Mucosa of stomach (tissue), 1 donor: ENCODE measurements around the gene SPDYE4.

Source experiments
- H3K27me3 ChIP-seq: one replicate; pipeline ENCODE4 v1.7.0; 2013; ENCODE audit warnings: mild to moderate bottlenecking, low read length; ENCODE audit not compliant: control insufficient read depth, insufficient read depth
- H3K36me3 ChIP-seq: one replicate; pipeline ENCODE4 v1.7.0; 2013; ENCODE audit warnings: low read length; ENCODE audit not compliant: control insufficient read depth, insufficient read depth
- H3K4me1 ChIP-seq: one replicate; pipeline ENCODE4 v1.7.0; 2013; ENCODE audit warnings: mild to moderate bottlenecking, low read length; ENCODE audit not compliant: control insufficient read depth, insufficient read depth
- H3K4me3 ChIP-seq: one replicate; pipeline ENCODE4 v1.7.0; 2013; ENCODE audit warnings: low read length
- H3K9ac ChIP-seq: one replicate; pipeline ENCODE4 v1.7.0; 2013; ENCODE audit warnings: mild to moderate bottlenecking, low read length, moderate library complexity
- H3K9me3 ChIP-seq: one replicate; pipeline ENCODE4 v1.7.0; 2013; ENCODE audit warnings: mild to moderate bottlenecking, low read length, moderate library complexity; ENCODE audit not compliant: control insufficient read depth
- donor health status: Pancreatic carcinoma.

Gene SPDYE4

GRCh38 chr17:8776248-8776647 is 17.9 kb upstream of the SPDYE4 start:
- Histone ChIP-seq H3K4me1 (no peaks in the 10 kb centered on the region), H3K36me3 (no peaks in the 10 kb centered on the region), H3K4me3 (no peak overlapping the region), H3K9ac (no peak overlapping the region), H3K27me3 (no peaks in the 10 kb centered on the region), H3K9me3 (no peaks in the 10 kb centered on the region)

GRCh38 chr17:8766731-8767130 is 8.4 kb upstream of the SPDYE4 start:
- no peak overlapping the region for H3K9ac ChIP-seq
- H3K4me1 ChIP-seq = no peaks in the 10 kb centered on the region
- H3K4me3 ChIP-seq = no peak overlapping the region
- no peaks in the 10 kb centered on the region for H3K36me3 ChIP-seq
- H3K9me3 ChIP-seq = no peaks in the 10 kb centered on the region
- H3K27me3 ChIP-seq = peaks cover 3% of the 10 kb centered on the region

GRCh38 chr17:8762012-8762411 is 3.7 kb upstream of the SPDYE4 start:
- Histone ChIP-seq H3K9ac (no peak overlapping the region), H3K36me3 (no peaks in the 10 kb centered on the region), H3K4me1 (no peaks in the 10 kb centered on the region), H3K9me3 (no peaks in the 10 kb centered on the region), H3K4me3 (no peak overlapping the region), H3K27me3 (no peaks in the 10 kb centered on the region)

- H3K27me3 ChIP-seq = no peaks in the 10 kb centered on the region
- H3K36me3 ChIP-seq = no peaks in the 10 kb centered on the region
- H3K4me3 ChIP-seq = no peak overlapping the region
- H3K4me1 ChIP-seq = no peaks in the 10 kb centered on the region
- H3K9ac ChIP-seq = no peak overlapping the region
- H3K9me3 ChIP-seq = no peaks in the 10 kb centered on the region
Observed at GRCh38 chr17:8757189-8757588, 1.2 kb downstream of the SPDYE4 start.

GRCh38 chr17:8755590-8756255 is 2.6 kb downstream of the SPDYE4 start:
- no peak overlapping the region for H3K9ac ChIP-seq
- no peaks in the 10 kb centered on the region for H3K9me3 ChIP-seq
- no peaks in the 10 kb centered on the region for H3K36me3 ChIP-seq
- no peaks in the 10 kb centered on the region for H3K4me1 ChIP-seq
- no peaks in the 10 kb centered on the region for H3K27me3 ChIP-seq
- no peak overlapping the region for H3K4me3 ChIP-seq

GRCh38 chr17:8754890-8755289 is 3.5 kb downstream of the SPDYE4 start:
- Histone ChIP-seq H3K9ac (no peak overlapping the region), H3K9me3 (no peaks in the 10 kb centered on the region), H3K36me3 (no peaks in the 10 kb centered on the region), H3K27me3 (no peaks in the 10 kb centered on the region), H3K4me1 (no peaks in the 10 kb centered on the region), H3K4me3 (no peak overlapping the region)

GRCh38 chr17:8753976-8754440 is 4.3 kb downstream of the SPDYE4 start:
- H3K36me3 ChIP-seq = no peaks in the 10 kb centered on the region
- no peaks in the 10 kb centered on the region for H3K27me3 ChIP-seq
- no peaks in the 10 kb centered on the region for H3K4me1 ChIP-seq
- H3K9ac ChIP-seq = no peak overlapping the region
- no peak overlapping the region for H3K4me3 ChIP-seq
- H3K9me3 ChIP-seq = no peaks in the 10 kb centered on the region

GRCh38 chr17:8753136-8753975 is 5.0 kb downstream of the SPDYE4 start:
- Histone ChIP-seq H3K9me3 (no peaks in the 10 kb centered on the region), H3K9ac (no peak overlapping the region), H3K4me1 (no peaks in the 10 kb centered on the region), H3K36me3 (no peaks in the 10 kb centered on the region), H3K27me3 (no peaks in the 10 kb centered on the region), H3K4me3 (no peak overlapping the region)

GRCh38 chr17:8749616-8750015 is 8.7 kb downstream of the SPDYE4 start:
- no peak overlapping the region for H3K4me3 ChIP-seq
- peaks cover 6% of the 10 kb centered on the region for H3K4me1 ChIP-seq
- no peaks in the 10 kb centered on the region for H3K36me3 ChIP-seq
- no peaks in the 10 kb centered on the region for H3K9me3 ChIP-seq
- H3K27me3 ChIP-seq = peaks cover 4% of the 10 kb centered on the region
- no peak overlapping the region for H3K9ac ChIP-seq

- peaks cover 4% of the 10 kb centered on the region for H3K27me3 ChIP-seq
- H3K36me3 ChIP-seq = no peaks in the 10 kb centered on the region
- no peak overlapping the region for H3K4me3 ChIP-seq
- peaks cover 6% of the 10 kb centered on the region for H3K4me1 ChIP-seq
- H3K9ac ChIP-seq = no peak overlapping the region
- no peaks in the 10 kb centered on the region for H3K9me3 ChIP-seq
Observed at GRCh38 chr17:8747742-8748141, 10.6 kb downstream of the SPDYE4 start.

- Histone ChIP-seq H3K4me1 (peaks cover 6% of the 10 kb centered on the region), H3K9ac (no peak overlapping the region), H3K4me3 (peak overlapping the region; percentile 46), H3K36me3 (no peaks in the 10 kb centered on the region), H3K27me3 (peaks cover 4% of the 10 kb centered on the region), H3K9me3 (no peaks in the 10 kb centered on the region)
Observed at GRCh38 chr17:8746501-8747236, 11.7 kb downstream of the SPDYE4 start.
